Lower leg skin (tissue), 3 donors: Measurements from ENCODE around the gene ANKRD31.

Experiments
- POLR2A ChIP-seq, 2 donors: fragments of 450-650 bp; IDR thresholded peaks; one replicate each; pipeline ENCODE4 v1.6.1; 2016 to 2017; ENCODE audit warnings: antibody characterized with exemption in 2 of 2, mild to moderate bottlenecking in 1 of 2, moderate library complexity in 1 of 2
- TF ChIP-seq, protein P1 (sequence below), 3 donors: fragments of 450-650 bp; IDR thresholded peaks; one replicate each; pipeline ENCODE4 v1.5.1; 2016; ENCODE audit warnings: antibody characterized with exemption in 3 of 3, mild to moderate bottlenecking in 3 of 3, moderate library complexity in 2 of 3

DNA sequence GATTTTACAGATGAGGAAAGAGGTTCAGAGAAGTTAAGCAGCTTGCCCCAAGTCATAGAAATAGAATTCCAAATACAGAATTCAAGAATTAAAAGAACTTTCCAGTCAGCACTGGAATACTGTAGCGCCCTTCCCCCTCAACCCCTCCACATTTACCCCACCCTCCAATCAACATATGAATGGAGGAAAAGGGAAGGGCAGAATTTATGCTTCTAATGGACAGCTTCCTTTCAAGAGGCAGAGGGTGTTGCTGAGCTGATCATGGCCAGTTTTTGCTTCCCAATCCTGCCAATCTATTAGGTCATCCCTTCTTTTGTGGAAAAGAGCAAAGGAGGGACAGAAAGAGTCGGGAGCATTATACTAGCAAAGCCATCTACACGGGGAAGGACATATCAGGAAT, 39.1 kb upstream of the ANKRD31 start:
- TF ChIP-seq POLR2A (IDR thresholded peaks at IDR 0.05) = no peak
- TF ChIP-seq, protein P1, sequence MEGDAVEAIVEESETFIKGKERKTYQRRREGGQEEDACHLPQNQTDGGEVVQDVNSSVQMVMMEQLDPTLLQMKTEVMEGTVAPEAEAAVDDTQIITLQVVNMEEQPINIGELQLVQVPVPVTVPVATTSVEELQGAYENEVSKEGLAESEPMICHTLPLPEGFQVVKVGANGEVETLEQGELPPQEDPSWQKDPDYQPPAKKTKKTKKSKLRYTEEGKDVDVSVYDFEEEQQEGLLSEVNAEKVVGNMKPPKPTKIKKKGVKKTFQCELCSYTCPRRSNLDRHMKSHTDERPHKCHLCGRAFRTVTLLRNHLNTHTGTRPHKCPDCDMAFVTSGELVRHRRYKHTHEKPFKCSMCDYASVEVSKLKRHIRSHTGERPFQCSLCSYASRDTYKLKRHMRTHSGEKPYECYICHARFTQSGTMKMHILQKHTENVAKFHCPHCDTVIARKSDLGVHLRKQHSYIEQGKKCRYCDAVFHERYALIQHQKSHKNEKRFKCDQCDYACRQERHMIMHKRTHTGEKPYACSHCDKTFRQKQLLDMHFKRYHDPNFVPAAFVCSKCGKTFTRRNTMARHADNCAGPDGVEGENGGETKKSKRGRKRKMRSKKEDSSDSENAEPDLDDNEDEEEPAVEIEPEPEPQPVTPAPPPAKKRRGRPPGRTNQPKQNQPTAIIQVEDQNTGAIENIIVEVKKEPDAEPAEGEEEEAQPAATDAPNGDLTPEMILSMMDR (IDR thresholded peaks at IDR 0.05) = no peak
